Smooth muscle cell (in vitro differentiated cells): Measurements from ENCODE around the gene C4orf50. TPM values are rescaled to one million over a fixed set of nuclear protein-coding genes. Genes with fewer than 3 reads are reported as not detected.

Experiments
- DNase-seq: peaks from one replicate; lab custom pipeline; 2025; ENCODE audit not compliant: unreplicated experiment; lab: John Stamatoyannopoulos, UW
- H2AFZ ChIP-seq: fragments of 200-600 bp; sonication (generic); 2 replicates; pipeline ENCODE4 v1.6.0; 2016; ENCODE audit warnings: antibody characterized with exemption, low read depth, mild to moderate bottlenecking
- H3F3A ChIP-seq: fragments of 200-600 bp; sonication (generic); 2 replicates; pipeline ENCODE4 v1.6.0; 2017; ENCODE audit warnings: antibody characterized with exemption, low read depth
- H3K27ac ChIP-seq: fragments of 200-600 bp; sonication (generic); 2 replicates; pipeline ENCODE4 v1.5.1; 2016; ENCODE audit warnings: low read depth, mild to moderate bottlenecking
- H3K27me3 ChIP-seq: fragments of 200-600 bp; sonication (generic); 2 replicates; pipeline ENCODE4 v1.6.1; 2016; ENCODE audit warnings: low read depth, mild to moderate bottlenecking
- H3K36me3 ChIP-seq: fragments of 200-600 bp; sonication (generic); 2 replicates; pipeline ENCODE4 v1.5.1; 2016; ENCODE audit warnings: low read depth
- H3K4me1 ChIP-seq: fragments of 200-600 bp; sonication (generic); 2 replicates; pipeline ENCODE4 v1.5.1; 2016; ENCODE audit warnings: low read depth
- H3K4me2 ChIP-seq: fragments of 200-600 bp; sonication (generic); 2 replicates; pipeline ENCODE4 v1.6.0; 2016; ENCODE audit warnings: mild to moderate bottlenecking
- H3K4me3 ChIP-seq: fragments of 200-600 bp; sonication (generic); 2 replicates; pipeline ENCODE4 v1.5.1; 2016; ENCODE audit warnings: mild to moderate bottlenecking
- H3K79me2 ChIP-seq: fragments of 200-600 bp; sonication (generic); 2 replicates; pipeline ENCODE4 v1.6.0; 2016; ENCODE audit warnings: low read depth, mild to moderate bottlenecking
- H3K9ac ChIP-seq: fragments of 200-600 bp; sonication (generic); 2 replicates; pipeline ENCODE4 v1.6.0; 2016; ENCODE audit warnings: low read depth
- H3K9me3 ChIP-seq: fragments of 200-600 bp; sonication (generic); replicated peaks from 2 replicates; pipeline ENCODE4 v1.5.1; 2016; ENCODE audit warnings: low read depth
- H4K20me1 ChIP-seq: fragments of 200-600 bp; sonication (generic); 2 replicates; pipeline ENCODE4 v1.6.0; 2016; ENCODE audit warnings: low read depth
- CTCF ChIP-seq: fragments of 200-600 bp; sonication (generic); IDR thresholded peaks from 2 replicates; pipeline ENCODE4 v1.5.1; 2017; ENCODE audit warnings: borderline replicate concordance, mild to moderate bottlenecking, antibody characterized with exemption; ENCODE audit not compliant: insufficient read depth, poor library complexity, severe bottlenecking
- WGBS: methylation state at CpG from one replicate; pipeline ENCODE4 v1.1.7; 2016; ENCODE audit warnings: low lambda C conversion rate; 5-methylcytosine and 5-hydroxymethylcytosine counted together
- polyA plus RNA-seq: library from polyadenylated mRNA; unstranded; fragments of >200 nt; fragmentation: Nextera tagmentation; extraction: Ambion mirVana; gene quantifications from 2 replicates; pipeline ENCODE4 v1.2.1, GENCODE V29; 2016
- total RNA-seq: library from RNA; depleted of rRNA; stranded (reverse); fragments of >200 nt; gene quantifications from 2 replicates; pipeline ENCODE4 v1.2.3, GENCODE V29; 2014

C4orf50 gene
- total and polyA plus RNA-seq, 2 experiments from 2014 or later = not detected

DNA sequence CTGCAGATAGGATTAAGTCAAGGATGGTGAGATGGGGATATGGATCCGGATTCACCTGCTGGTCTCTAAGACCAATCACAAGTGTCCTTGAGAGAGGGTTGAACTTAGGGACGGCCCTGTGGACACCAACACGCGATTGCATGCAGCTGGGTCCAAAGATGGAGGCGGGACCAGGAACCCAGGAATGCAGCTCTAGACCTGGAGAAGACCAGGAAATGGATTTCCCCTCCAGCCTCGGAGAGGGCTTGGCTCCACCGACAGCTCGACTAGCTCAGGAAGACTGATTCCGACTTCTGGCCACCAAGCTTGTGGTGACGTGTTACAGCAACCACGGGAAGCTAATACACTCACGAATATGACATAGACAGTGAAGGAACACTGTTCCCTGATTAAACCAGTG, 4.7 kb downstream of the C4orf50 start:
- Histone ChIP-seq H3K4me3 (no peak overlapping the region), H3K79me2 (no peaks in the 10 kb centered on the region), H3K27me3 (peaks cover 27% of the 10 kb centered on the region), H3K27ac (no peak overlapping the region), H3K4me1 (no peaks in the 10 kb centered on the region), H3F3A (no peaks in the 10 kb centered on the region), H2AFZ (no peak overlapping the region), H4K20me1 (no peaks in the 10 kb centered on the region), H3K4me2 (no peak overlapping the region), H3K36me3 (no peaks in the 10 kb centered on the region), H3K9me3 (no peaks in the 10 kb centered on the region), H3K9ac (no peak overlapping the region)
- no peak for DNase-seq
- no peak for TF ChIP-seq CTCF
- WGBS = 88% methylated on average over 12 of the region's 12 CpGs

GRCh38 chr4:6012200-6012599, 6.0 kb downstream of the C4orf50 start:
- DNase-seq = no peak
- no peak overlapping the region for H3K27ac ChIP-seq
- H3K4me2 ChIP-seq = no peak overlapping the region
- TF ChIP-seq CTCF = no peak
- H3K9ac ChIP-seq = no peak overlapping the region
- peaks cover 33% of the 10 kb centered on the region for H3K27me3 ChIP-seq
- no peak overlapping the region for H3K4me3 ChIP-seq
- no peaks in the 10 kb centered on the region for H4K20me1 ChIP-seq
- 71% methylated on average over 5 of the region's 5 CpGs for WGBS
- H3F3A ChIP-seq = no peaks in the 10 kb centered on the region
- H3K79me2 ChIP-seq = no peaks in the 10 kb centered on the region
- H3K36me3 ChIP-seq = no peaks in the 10 kb centered on the region
- H2AFZ ChIP-seq = no peak overlapping the region
- no peaks in the 10 kb centered on the region for H3K4me1 ChIP-seq
- no peaks in the 10 kb centered on the region for H3K9me3 ChIP-seq

DNA sequence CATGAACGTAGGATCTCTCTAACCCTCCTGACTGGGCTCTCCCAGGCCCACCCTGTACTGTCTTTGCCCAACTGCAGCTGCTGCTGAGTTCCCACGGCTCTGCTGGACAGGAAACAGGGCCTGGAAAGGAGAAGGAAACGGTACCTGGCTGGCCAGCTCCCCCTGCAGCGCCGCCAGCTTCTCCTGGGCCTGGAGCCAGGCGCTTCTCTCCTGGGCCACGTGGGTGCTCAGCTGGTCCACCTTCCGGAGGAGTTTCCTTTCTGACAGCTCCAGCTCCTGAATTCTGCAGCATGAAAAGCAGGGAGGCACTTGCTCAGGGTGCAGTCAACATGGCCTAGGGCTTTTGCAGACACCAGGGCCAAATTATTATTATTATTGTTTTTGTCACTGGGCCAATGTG, 6.5 kb downstream of the C4orf50 start:
- Histone ChIP-seq H3K27ac (no peak overlapping the region), H3F3A (no peaks in the 10 kb centered on the region), H3K9ac (no peak overlapping the region), H3K79me2 (no peaks in the 10 kb centered on the region), H4K20me1 (no peaks in the 10 kb centered on the region), H3K4me2 (no peak overlapping the region), H3K4me1 (no peaks in the 10 kb centered on the region), H3K9me3 (no peaks in the 10 kb centered on the region), H3K27me3 (peaks cover 38% of the 10 kb centered on the region), H3K36me3 (no peaks in the 10 kb centered on the region), H2AFZ (no peak overlapping the region), H3K4me3 (no peak overlapping the region)
- DNase-seq = no peak
- 79% methylated on average over 8 of the region's 8 CpGs for WGBS
- TF ChIP-seq CTCF = no peak

GRCh38 chr4:6011271-6011671, 7.0 kb downstream of the C4orf50 start:
- Histone ChIP-seq H3K9me3 (no peaks in the 10 kb centered on the region), H3K27me3 (peaks cover 43% of the 10 kb centered on the region), H3K4me2 (no peak overlapping the region), H3K36me3 (no peaks in the 10 kb centered on the region), H3K4me1 (no peaks in the 10 kb centered on the region), H3K4me3 (no peak overlapping the region), H3F3A (no peaks in the 10 kb centered on the region), H4K20me1 (no peaks in the 10 kb centered on the region), H3K27ac (no peak overlapping the region), H3K79me2 (no peaks in the 10 kb centered on the region), H2AFZ (no peak overlapping the region), H3K9ac (no peak overlapping the region)
- DNase-seq = no peak
- TF ChIP-seq CTCF = no peak
- WGBS = 84% methylated on average over 11 of the region's 12 CpGs
